Testis (tissue), 3 donors: Measurements from ENCODE around the gene MCL1. TPM values are rescaled to one million over a fixed set of nuclear protein-coding genes. Genes with fewer than 3 reads are reported as not detected.

Experiments
- DNase-seq: peaks from one replicate; pipeline ENCODE4 v3.0.0-alpha.2; 2019
- H3K27ac ChIP-seq, 2 donors: fragments of 200-600 bp; sonication (generic); one replicate each; pipeline ENCODE4 v1.5.1; 2019
- H3K27me3 ChIP-seq: fragments of 200-600 bp; sonication (generic); one replicate; pipeline ENCODE4 v1.5.1; 2019
- H3K36me3 ChIP-seq: fragments of 200-600 bp; sonication (generic); one replicate; pipeline ENCODE4 v1.5.1; 2017; ENCODE audit warnings: low read depth; ENCODE audit errors: missing control alignments
- H3K4me1 ChIP-seq: fragments of 200-600 bp; sonication (generic); one replicate; pipeline ENCODE4 v1.5.1; 2019
- H3K4me3 ChIP-seq, 2 donors: fragments of 200-600 bp; sonication (generic); one replicate each; pipeline ENCODE4 v1.5.1; 2017 to 2019
- H3K9me3 ChIP-seq: fragments of 200-600 bp; sonication (generic); one replicate; pipeline ENCODE4 v1.5.1; 2017
- CTCF ChIP-seq, 3 experiments: fragments of 450-650 bp in 2 of 3; fragments of 200-600 bp in 1 of 3; sonication (generic) in 1 of 3; IDR thresholded peaks; one replicate each; pipeline ENCODE4 v1.5.1; 2016 to 2019; ENCODE audit warnings: antibody characterized with exemption in 3 of 3, mild to moderate bottlenecking in 2 of 3, moderate library complexity in 1 of 3
- POLR2A ChIP-seq: fragments of 450-650 bp; IDR thresholded peaks from one replicate; pipeline ENCODE4 v1.6.1; 2017; ENCODE audit warnings: antibody characterized with exemption, mild to moderate bottlenecking, moderate library complexity
- WGBS, 2 donors: methylation state at CpG; one replicate each; pipeline ENCODE4 v1.1.5; 2018; 5-methylcytosine and 5-hydroxymethylcytosine counted together
- intact Hi-C: fragments of 100-400 bp; cut with DNase I; formaldehyde crosslinking; loops from one replicate; pipeline ENCODE4 v1.15.1; 2023; ENCODE audit warnings: low total_unique reads
- polyA plus RNA-seq: library from polyadenylated mRNA; stranded (reverse); fragments of 350-450 nt; fragmentation: Illumina TruSeq; extraction: RNeasy Lipid Tissue Mini Kit (QIAGEN cat#74804); gene quantifications from one replicate; pipeline ENCODE4 v1.2.3, GENCODE V29; 2014; ENCODE audit warnings: low read depth, low replicate concordance; ENCODE audit not compliant: insufficient read depth
- total RNA-seq, 2 donors: library from RNA; depleted of rRNA; stranded (reverse); fragments of >200 nt; gene quantifications; one replicate each; pipeline ENCODE4 v1.2.3, GENCODE V29; 2016

Gene MCL1
- total and polyA plus RNA-seq, 3 donors from 2014 or later: 94.1 to 112 (median 111) TPM

GRCh38 chr1:150562446-150563339 is 16.7 kb downstream of the MCL1 start:
- TF ChIP-seq POLR2A: no peak
- TF ChIP-seq CTCF (IDR thresholded peaks at IDR 0.05): no peak
- no peak for DNase-seq
- intact Hi-C loops: loop anchor here (5.0 kb wide), 1 partner anchor 60 kb away; no protein-coding TSS in a partner anchor
- Histone ChIP-seq H3K4me1 (peaks cover 78% of the 10 kb centered on the region), H3K4me3 (peak overlapping the region; percentile 27 to 59), H3K36me3 (no peaks in the 10 kb centered on the region), H3K9me3 (no peaks in the 10 kb centered on the region), H3K27me3 (no peaks in the 10 kb centered on the region), H3K27ac (peak overlapping the region; percentile 97 to 99)
- 7 to 8% methylated on average over 3 to 4 of the region's 4 CpGs for WGBS, 2 donors

- no peak for TF ChIP-seq CTCF (IDR thresholded peaks at IDR 0.05)
- TF ChIP-seq POLR2A: no peak
- DNase-seq: peak; percentile 93
- Histone ChIP-seq H3K27ac (peak overlapping the region; percentile 97 to 99), H3K9me3 (no peaks in the 10 kb centered on the region), H3K4me1 (peaks cover 71% of the 10 kb centered on the region), H3K27me3 (no peaks in the 10 kb centered on the region), H3K36me3 (no peaks in the 10 kb centered on the region), H3K4me3 (peak overlapping the region; percentile 27 to 59)
- intact Hi-C loops: loop anchor here (5.0 kb wide), 1 partner anchor 60 kb away; no protein-coding TSS in a partner anchor
- WGBS, 2 donors: 0 to 1% methylated on average over 12 to 18 of the region's 18 CpGs
Measured at GRCh38 chr1:150561974-150562445, 17.4 kb downstream of the MCL1 start.

- H3K4me3 ChIP-seq: peak overlapping the region; percentile 27 to 59
- intact Hi-C loops: loop anchor here (5.0 kb wide), 1 partner anchor 61 kb away; no protein-coding TSS in a partner anchor
- TF ChIP-seq CTCF (IDR thresholded peaks at IDR 0.05) (peak in 1 of 3 experiments; percentile 6), POLR2A (peak; percentile 52)
- peaks cover 65% of the 10 kb centered on the region for H3K4me1 ChIP-seq
- H3K27ac ChIP-seq: peak overlapping the region; percentile 97 to 99
- DNase-seq: peak; percentile 95
- no peaks in the 10 kb centered on the region for H3K36me3 ChIP-seq
- no peaks in the 10 kb centered on the region for H3K27me3 ChIP-seq
- H3K9me3 ChIP-seq: no peaks in the 10 kb centered on the region
- 0 to 2% methylated on average over 29 to 32 of the region's 32 CpGs for WGBS, 2 donors
Measured at GRCh38 chr1:150561254-150561973, 18.0 kb downstream of the MCL1 start.

- H3K27me3 ChIP-seq: no peaks in the 10 kb centered on the region
- TF ChIP-seq CTCF (IDR thresholded peaks at IDR 0.05) (peak; percentile 78 to 87 (median 80)), POLR2A (no peak)
- 12 to 14% methylated on average over 14 to 17 of the region's 17 CpGs for WGBS, 2 donors
- peak overlapping the region; percentile 97 to 99 for H3K27ac ChIP-seq
- peak overlapping the region; percentile 27 to 59 for H3K4me3 ChIP-seq
- intact Hi-C loops: loop anchor here (5.0 kb wide), 1 partner anchor 62 kb away; no protein-coding TSS in a partner anchor
- H3K36me3 ChIP-seq: no peaks in the 10 kb centered on the region
- H3K9me3 ChIP-seq: no peaks in the 10 kb centered on the region
- H3K4me1 ChIP-seq: peaks cover 58% of the 10 kb centered on the region
- DNase-seq: peak; percentile 92
Measured at GRCh38 chr1:150560576-150561253, 18.7 kb downstream of the MCL1 start.
